Stimulated activated naive CD8-positive, alpha-beta T cell treated with anti-CD3 and anti-CD28 coated beads, Interleukin-15, Interleukin-2, amounts not matched to agents 100 ng/mL and 50 ng/mL, for 24 hours (primary cell): ENCODE measurements around the gene B3GALT4.
"Not testable (repeated sequence)": the region's sequence is repeated elsewhere in the genome, so short reads cannot be mapped to it uniquely, and the experiment has no call there.

ENCODE experiments used
- H3K27ac Mint-ChIP-seq: one replicate; pipeline ENCODE4 v1.8.0; 2021; ENCODE audit warnings: mild to moderate bottlenecking, mixed read lengths
- H3K27me3 Mint-ChIP-seq: one replicate; pipeline ENCODE4 v1.8.0; 2021; ENCODE audit warnings: mixed read lengths
- H3K36me3 Mint-ChIP-seq: one replicate; pipeline ENCODE4 v1.8.0; 2021; ENCODE audit warnings: low read depth, mixed read lengths
- H3K4me1 Mint-ChIP-seq: one replicate; pipeline ENCODE4 v1.8.0; 2021; ENCODE audit warnings: low read depth, mixed read lengths
- H3K4me3 Mint-ChIP-seq: one replicate; pipeline ENCODE4 v1.8.0; 2021; ENCODE audit warnings: mild to moderate bottlenecking, mixed read lengths
- H3K9me3 Mint-ChIP-seq: one replicate; pipeline ENCODE4 v1.8.0; 2021; ENCODE audit warnings: mixed read lengths

The B3GALT4 gene

GRCh38 chr6:33278810-33279209 is 1.9 kb downstream of the B3GALT4 start:
- Mint-ChIP-seq H3K4me1 (peaks cover 43% of the 10 kb centered on the region), H3K36me3 (peaks cover 57% of the 10 kb centered on the region), H3K27ac (peak overlapping the region; percentile 45)

GRCh38 chr6:33279257-33279695 is 2.4 kb downstream of the B3GALT4 start:
- Mint-ChIP-seq H3K4me3 (no peak overlapping the region), H3K27me3 (no peaks in the 10 kb centered on the region), H3K9me3 (no peaks in the 10 kb centered on the region), H3K27ac (peak overlapping the region; percentile 45), H3K36me3 (peaks cover 55% of the 10 kb centered on the region), H3K4me1 (peaks cover 41% of the 10 kb centered on the region)

More at GRCh38 chr6:33278810-33279209, 1.9 kb downstream of the B3GALT4 start:
- Mint-ChIP-seq H3K4me3 (no peak overlapping the region), H3K9me3 (no peaks in the 10 kb centered on the region), H3K27me3 (no peaks in the 10 kb centered on the region)

- peaks cover 33% of the 10 kb centered on the region for H3K4me1 Mint-ChIP-seq
Measured at GRCh38 chr6:33279971-33280511, 3.1 kb downstream of the B3GALT4 start.

GRCh38 chr6:33280539-33280938 is 3.6 kb downstream of the B3GALT4 start:
- peaks cover 44% of the 10 kb centered on the region for H3K36me3 Mint-ChIP-seq
- H3K4me3 Mint-ChIP-seq: no peak overlapping the region
- no peaks in the 10 kb centered on the region for H3K27me3 Mint-ChIP-seq
- peak overlapping the region; percentile 58 for H3K27ac Mint-ChIP-seq
- H3K9me3 Mint-ChIP-seq: no peaks in the 10 kb centered on the region
- H3K4me1 Mint-ChIP-seq: peaks cover 28% of the 10 kb centered on the region

More at GRCh38 chr6:33279971-33280511, 3.1 kb downstream of the B3GALT4 start:
- Mint-ChIP-seq H3K36me3 (peaks cover 49% of the 10 kb centered on the region), H3K9me3 (no peaks in the 10 kb centered on the region), H3K27ac (peak overlapping the region; percentile 58), H3K4me3 (no peak overlapping the region), H3K27me3 (no peaks in the 10 kb centered on the region)

- not testable (repeated sequence) for H3K27me3 Mint-ChIP-seq, H3K27ac Mint-ChIP-seq, H3K9me3 Mint-ChIP-seq, H3K4me3 Mint-ChIP-seq
- peaks cover 57% of the 10 kb centered on the region for H3K36me3 Mint-ChIP-seq
- H3K4me1 Mint-ChIP-seq: peaks cover 37% of the 10 kb centered on the region
Measured at GRCh38 chr6:33285214-33285613, 8.3 kb downstream of the B3GALT4 start.

GRCh38 chr6:33286946-33287914 is 10.3 kb downstream of the B3GALT4 start:
- Mint-ChIP-seq H3K4me1 (peaks cover 50% of the 10 kb centered on the region), H3K4me3 (peak overlapping the region; percentile 99), H3K9me3 (no peaks in the 10 kb centered on the region), H3K27me3 (no peaks in the 10 kb centered on the region), H3K27ac (peak overlapping the region; percentile 98), H3K36me3 (peaks cover 59% of the 10 kb centered on the region)

- Mint-ChIP-seq H3K4me1 (peaks cover 50% of the 10 kb centered on the region), H3K27ac (peak overlapping the region; percentile 98), H3K9me3 (no peaks in the 10 kb centered on the region), H3K4me3 (peak overlapping the region; percentile 99), H3K27me3 (no peaks in the 10 kb centered on the region), H3K36me3 (peaks cover 60% of the 10 kb centered on the region)
Measured at GRCh38 chr6:33288141-33288920, 11.4 kb downstream of the B3GALT4 start.

GRCh38 chr6:33288921-33289783 is 12.2 kb downstream of the B3GALT4 start, which contains the start of the genes PFDN6 and WDR46:
PFDN6 (plus strand) TSS chr6:33289601; CDS start chr6:33289857, 256 bp downstream.
WDR46 (minus strand) TSS chr6:33289239; CDS start chr6:33289170, 69 bp downstream.
- Mint-ChIP-seq H3K4me3 (peak within 1 kb of the TSS; percentile 99), H3K27me3 (no peaks in the 10 kb centered on the region), H3K9me3 (no peaks in the 10 kb centered on the region), H3K27ac (peak within 1 kb of the TSS; percentile 98), H3K4me1 (peaks cover 50% of the 10 kb centered on the region), H3K36me3 (peaks cover 61% of the 10 kb centered on the region)

- Mint-ChIP-seq H3K27ac (peak overlapping the region; percentile 98), H3K4me1 (peaks cover 50% of the 10 kb centered on the region), H3K27me3 (no peaks in the 10 kb centered on the region), H3K9me3 (no peaks in the 10 kb centered on the region), H3K4me3 (peak overlapping the region; percentile 99), H3K36me3 (peaks cover 58% of the 10 kb centered on the region)
Measured at GRCh38 chr6:33289784-33290315, 12.9 kb downstream of the B3GALT4 start.

- Mint-ChIP-seq H3K36me3 (peaks cover 59% of the 10 kb centered on the region), H3K4me3 (peak overlapping the region; percentile 99), H3K27me3 (no peaks in the 10 kb centered on the region), H3K27ac (peak overlapping the region; percentile 98), H3K4me1 (peaks cover 50% of the 10 kb centered on the region), H3K9me3 (no peaks in the 10 kb centered on the region)
Measured at GRCh38 chr6:33290459-33290858, 13.5 kb downstream of the B3GALT4 start.

GRCh38 chr6:33292996-33293682 is 16.2 kb downstream of the B3GALT4 start:
- H3K36me3 Mint-ChIP-seq: peaks cover 43% of the 10 kb centered on the region
- peaks cover 46% of the 10 kb centered on the region for H3K4me1 Mint-ChIP-seq
- H3K27ac Mint-ChIP-seq: no peak overlapping the region
- H3K4me3 Mint-ChIP-seq: no peak overlapping the region
- H3K27me3 Mint-ChIP-seq: no peaks in the 10 kb centered on the region
- no peaks in the 10 kb centered on the region for H3K9me3 Mint-ChIP-seq

- Mint-ChIP-seq H3K4me1 (peaks cover 38% of the 10 kb centered on the region), H3K27me3 (no peaks in the 10 kb centered on the region), H3K4me3 (no peak overlapping the region), H3K27ac (peak overlapping the region; percentile 21), H3K9me3 (no peaks in the 10 kb centered on the region), H3K36me3 (peaks cover 37% of the 10 kb centered on the region)
Measured at GRCh38 chr6:33294086-33294823, 17.3 kb downstream of the B3GALT4 start.
